ENCODE data around the gene PTGS1. TPM values are rescaled to one million over a fixed set of nuclear protein-coding genes. Genes with fewer than 3 reads are reported as not detected.

PTGS1 gene
- total and polyA plus RNA-seq, 2 of the 13 experiments (the other 11 are each of a cell fraction or from before 2014, with no cell fraction given), result 0.07 to 0.08 TPM

- DNase-seq (ENCODE audit: low spot score) (no peak), ATAC-seq (no peak), FAIRE-seq (no peak)
- Histone ChIP-seq H2AFZ (ENCODE audit: low read length) (no peak overlapping the region), H3K4me1 (ENCODE audit: insufficient read depth, low read length) (no peaks in the 10 kb centered on the region), H3K9ac (ENCODE audit: insufficient read depth, low read depth, low read length) (no peak overlapping the region), H3K4me3 (replicated peaks in 1 of 3; ENCODE audit: insufficient read depth in 1 of 3, low read depth in 2 of 3, low read length in 3 of 3) (no peak overlapping the region), H4K20me1 (ENCODE audit: insufficient read depth, low read length) (no peaks in the 10 kb centered on the region), H3K4me2 (ENCODE audit: low read depth, low read length) (no peak overlapping the region), H3K9me3 (ENCODE audit: low read length) (no peaks in the 10 kb centered on the region), H3K79me2 (ENCODE audit: insufficient read depth, low read length) (no peaks in the 10 kb centered on the region), H3K36me3 (replicated peaks in 1 of 2; ENCODE audit: control insufficient read depth in 1 of 2, insufficient read depth in 2 of 2, low read length in 2 of 2) (no peaks in the 10 kb centered on the region), H3K27me3 (ENCODE audit: control insufficient read depth in 1 of 2, insufficient read depth in 2 of 2, low read length in 2 of 2) (0 out of 5 replicates have a peak, but pooled peaks cover 0 to 1% of the 10 kb centered on the region in 2 experiments), H3K27ac (ENCODE audit: extremely low read length, insufficient read depth, low read length) (no peak overlapping the region)
- WGBS (ENCODE audit: low lambda C conversion rate), result 45% methylated on average over 10 of the region's 61 CpGs
- no TSS peak for BruUV-seq (replicated peaks)
- ChIA-PET POLR2A (no interaction called here), CTCF (ENCODE audit: low intra/inter-chr PET ratio, low total read pairs) (no interaction called here)
- intact Hi-C loops (cut with micrococcal nuclease; ENCODE audit: unreplicated experiment) (no loop called here), in situ Hi-C loops (cut with HindIII; ENCODE audit: extremely low pct_ligation_motif_present, low pct_unique_long_range_greater_than_20kb) (no loop called here)
- TF ChIP-seq ZNF547 (CRISPR knock-in tag; IDR thresholded peaks at IDR 0.05), result no peak
- TF ChIP-seq PHF20 (CRISPR knock-in tag; IDR thresholded peaks at IDR 0.05), result no peak
- no peak for TF ChIP-seq ETV5 (CRISPR knock-in tag; IDR thresholded peaks at IDR 0.05; ENCODE audit: borderline replicate concordance)
- TF ChIP-seq, protein P1, sequence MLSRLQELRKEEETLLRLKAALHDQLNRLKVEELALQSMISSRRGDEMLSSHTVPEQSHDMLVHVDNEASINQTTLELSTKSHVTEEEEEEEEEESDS (CRISPR knock-in tag; IDR thresholded peaks at IDR 0.05; ENCODE audit: borderline replicate concordance), result no peak
- TF ChIP-seq, protein P2, sequence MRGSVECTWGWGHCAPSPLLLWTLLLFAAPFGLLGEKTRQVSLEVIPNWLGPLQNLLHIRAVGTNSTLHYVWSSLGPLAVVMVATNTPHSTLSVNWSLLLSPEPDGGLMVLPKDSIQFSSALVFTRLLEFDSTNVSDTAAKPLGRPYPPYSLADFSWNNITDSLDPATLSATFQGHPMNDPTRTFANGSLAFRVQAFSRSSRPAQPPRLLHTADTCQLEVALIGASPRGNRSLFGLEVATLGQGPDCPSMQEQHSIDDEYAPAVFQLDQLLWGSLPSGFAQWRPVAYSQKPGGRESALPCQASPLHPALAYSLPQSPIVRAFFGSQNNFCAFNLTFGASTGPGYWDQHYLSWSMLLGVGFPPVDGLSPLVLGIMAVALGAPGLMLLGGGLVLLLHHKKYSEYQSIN (CRISPR knock-in tag; IDR thresholded peaks at IDR 0.05; ENCODE audit: borderline replicate concordance), result no peak
- no peak for TF ChIP-seq MATR3 (CRISPR knock-in tag; IDR thresholded peaks at IDR 0.05)
- no peak for TF ChIP-seq ZFY (CRISPR knock-in tag; IDR thresholded peaks at IDR 0.05)
- TF ChIP-seq SMAD1 (CRISPR knock-in tag; IDR thresholded peaks at IDR 0.05; ENCODE audit: borderline replicate concordance, low read depth), result no peak
- TF ChIP-seq NR1H2 (CRISPR knock-in tag; IDR thresholded peaks at IDR 0.05; ENCODE audit: borderline replicate concordance, low read depth), result no peak
- no peak for TF ChIP-seq MAF1 (CRISPR knock-in tag; IDR thresholded peaks at IDR 0.05; ENCODE audit: borderline replicate concordance)
- no peak for TF ChIP-seq ZNF841 (CRISPR knock-in tag; IDR thresholded peaks at IDR 0.05; ENCODE audit: borderline replicate concordance)
- TF ChIP-seq, protein P3, sequence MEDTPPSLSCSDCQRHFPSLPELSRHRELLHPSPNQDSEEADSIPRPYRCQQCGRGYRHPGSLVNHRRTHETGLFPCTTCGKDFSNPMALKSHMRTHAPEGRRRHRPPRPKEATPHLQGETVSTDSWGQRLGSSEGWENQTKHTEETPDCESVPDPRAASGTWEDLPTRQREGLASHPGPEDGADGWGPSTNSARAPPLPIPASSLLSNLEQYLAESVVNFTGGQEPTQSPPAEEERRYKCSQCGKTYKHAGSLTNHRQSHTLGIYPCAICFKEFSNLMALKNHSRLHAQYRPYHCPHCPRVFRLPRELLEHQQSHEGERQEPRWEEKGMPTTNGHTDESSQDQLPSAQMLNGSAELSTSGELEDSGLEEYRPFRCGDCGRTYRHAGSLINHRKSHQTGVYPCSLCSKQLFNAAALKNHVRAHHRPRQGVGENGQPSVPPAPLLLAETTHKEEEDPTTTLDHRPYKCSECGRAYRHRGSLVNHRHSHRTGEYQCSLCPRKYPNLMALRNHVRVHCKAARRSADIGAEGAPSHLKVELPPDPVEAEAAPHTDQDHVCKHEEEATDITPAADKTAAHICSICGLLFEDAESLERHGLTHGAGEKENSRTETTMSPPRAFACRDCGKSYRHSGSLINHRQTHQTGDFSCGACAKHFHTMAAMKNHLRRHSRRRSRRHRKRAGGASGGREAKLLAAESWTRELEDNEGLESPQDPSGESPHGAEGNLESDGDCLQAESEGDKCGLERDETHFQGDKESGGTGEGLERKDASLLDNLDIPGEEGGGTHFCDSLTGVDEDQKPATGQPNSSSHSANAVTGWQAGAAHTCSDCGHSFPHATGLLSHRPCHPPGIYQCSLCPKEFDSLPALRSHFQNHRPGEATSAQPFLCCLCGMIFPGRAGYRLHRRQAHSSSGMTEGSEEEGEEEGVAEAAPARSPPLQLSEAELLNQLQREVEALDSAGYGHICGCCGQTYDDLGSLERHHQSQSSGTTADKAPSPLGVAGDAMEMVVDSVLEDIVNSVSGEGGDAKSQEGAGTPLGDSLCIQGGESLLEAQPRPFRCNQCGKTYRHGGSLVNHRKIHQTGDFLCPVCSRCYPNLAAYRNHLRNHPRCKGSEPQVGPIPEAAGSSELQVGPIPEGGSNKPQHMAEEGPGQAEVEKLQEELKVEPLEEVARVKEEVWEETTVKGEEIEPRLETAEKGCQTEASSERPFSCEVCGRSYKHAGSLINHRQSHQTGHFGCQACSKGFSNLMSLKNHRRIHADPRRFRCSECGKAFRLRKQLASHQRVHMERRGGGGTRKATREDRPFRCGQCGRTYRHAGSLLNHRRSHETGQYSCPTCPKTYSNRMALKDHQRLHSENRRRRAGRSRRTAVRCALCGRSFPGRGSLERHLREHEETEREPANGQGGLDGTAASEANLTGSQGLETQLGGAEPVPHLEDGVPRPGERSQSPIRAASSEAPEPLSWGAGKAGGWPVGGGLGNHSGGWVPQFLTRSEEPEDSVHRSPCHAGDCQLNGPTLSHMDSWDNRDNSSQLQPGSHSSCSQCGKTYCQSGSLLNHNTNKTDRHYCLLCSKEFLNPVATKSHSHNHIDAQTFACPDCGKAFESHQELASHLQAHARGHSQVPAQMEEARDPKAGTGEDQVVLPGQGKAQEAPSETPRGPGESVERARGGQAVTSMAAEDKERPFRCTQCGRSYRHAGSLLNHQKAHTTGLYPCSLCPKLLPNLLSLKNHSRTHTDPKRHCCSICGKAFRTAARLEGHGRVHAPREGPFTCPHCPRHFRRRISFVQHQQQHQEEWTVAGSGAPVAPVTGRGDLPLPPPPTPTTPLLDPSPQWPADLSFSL (CRISPR knock-in tag; IDR thresholded peaks at IDR 0.05), result no peak
- TF ChIP-seq POLR2AphosphoS5 (IDR thresholded peaks at IDR 0.05; ENCODE audit: low read depth, low read length), result no peak
- no peak for TF ChIP-seq HOXA5 (CRISPR knock-in tag; IDR thresholded peaks at IDR 0.05)
- no peak for TF ChIP-seq CBX1 (IDR thresholded peaks at IDR 0.05; ENCODE audit: low read depth)
- TF ChIP-seq ZNF207 (IDR thresholded peaks at IDR 0.05; ENCODE audit: borderline replicate concordance), result no peak
These were observed 35.5 kb downstream of the PTGS1 start for GRCh38 chr9:122406070-122406890.

All from HepG2 (cell line).